ENCODE measurements around the gene RPRD1A. TPM values are rescaled to one million over a fixed set of nuclear protein-coding genes. Genes with fewer than 3 reads are reported as not detected.

The RPRD1A gene
- total and polyA plus RNA-seq, 7 donors = 24.9 to 67.1 (median 49.4) TPM

- Histone ChIP-seq H3K4me1 (no peaks in the 10 kb centered on the region), H3K27ac (no peak overlapping the region), H3K27me3 (ENCODE audit: insufficient read depth in 3 of 3, low read length in 2 of 3) (no peaks in the 10 kb centered on the region), H3K36me3 (ENCODE audit: insufficient read depth in 1 of 2, low read depth in 1 of 2) (no peaks in the 10 kb centered on the region), H3K9me3 (peaks cover 9% of the 10 kb centered on the region), H3K4me3 (no peak overlapping the region)
- DNase-seq (no peak), ATAC-seq (no peak)
- TF ChIP-seq CTCF (IDR thresholded peaks at IDR 0.05) = no peak
- intact Hi-C loops (cut with DNase I) = no loop called here
Observed at GRCh38 chr18:36050479-36050878, 16.9 kb downstream of the RPRD1A start.

- H3K4me3 ChIP-seq = no peak overlapping the region
- no peak for TF ChIP-seq CTCF (IDR thresholded peaks at IDR 0.05)
- no peak for ATAC-seq
- H3K9me3 ChIP-seq = peaks cover 9% of the 10 kb centered on the region
- H3K27ac ChIP-seq = no peak overlapping the region
- no peaks in the 10 kb centered on the region for H3K36me3 ChIP-seq (ENCODE audit: insufficient read depth in 1 of 2, low read depth in 1 of 2)
- DNase-seq = no peak
- H3K27me3 ChIP-seq (ENCODE audit: insufficient read depth in 3 of 3, low read length in 2 of 3) = no peaks in the 10 kb centered on the region
- intact Hi-C loops (cut with DNase I) = no loop called here
- no peaks in the 10 kb centered on the region for H3K4me1 ChIP-seq
Observed at GRCh38 chr18:36047521-36047920, 19.8 kb downstream of the RPRD1A start.

- H3K27me3 ChIP-seq (ENCODE audit: insufficient read depth in 3 of 3, low read length in 2 of 3) = no peaks in the 10 kb centered on the region
- no peak for DNase-seq
- H3K4me1 ChIP-seq = no peaks in the 10 kb centered on the region
- intact Hi-C loops (cut with DNase I) = no loop called here
- TF ChIP-seq CTCF (IDR thresholded peaks at IDR 0.05) = no peak
- H3K36me3 ChIP-seq (ENCODE audit: insufficient read depth in 1 of 2, low read depth in 1 of 2) = no peaks in the 10 kb centered on the region
- no peak overlapping the region for H3K27ac ChIP-seq
- WGBS, 3 donors = 95 to 100% (median 97%) methylated on average over 3 of the region's 3 CpGs
- peaks cover 8% of the 10 kb centered on the region for H3K9me3 ChIP-seq
- no peak for ATAC-seq
- no peak overlapping the region for H3K4me3 ChIP-seq
Observed at GRCh38 chr18:36046898-36047297, 20.5 kb downstream of the RPRD1A start.

GRCh38 chr18:36045241-36045991 lies 21.9 kb downstream of the RPRD1A start:
- Histone ChIP-seq H3K27ac (no peak overlapping the region), H3K36me3 (ENCODE audit: insufficient read depth in 1 of 2, low read depth in 1 of 2) (no peaks in the 10 kb centered on the region), H3K9me3 (no peaks in the 10 kb centered on the region), H3K27me3 (ENCODE audit: insufficient read depth in 3 of 3, low read length in 2 of 3) (no peaks in the 10 kb centered on the region), H3K4me1 (no peaks in the 10 kb centered on the region), H3K4me3 (no peak overlapping the region)
- WGBS, 3 donors = 63 to 82% (median 81%) methylated on average over 3 of the region's 3 CpGs
- intact Hi-C loops (cut with DNase I) = no loop called here
- ATAC-seq (no peak), DNase-seq (no peak)
- no peak for TF ChIP-seq CTCF (IDR thresholded peaks at IDR 0.05)

GRCh38 chr18:36043153-36043552 lies 24.2 kb downstream of the RPRD1A start:
- Histone ChIP-seq H3K4me1 (no peaks in the 10 kb centered on the region), H3K4me3 (no peak overlapping the region), H3K27ac (no peak overlapping the region), H3K9me3 (no peaks in the 10 kb centered on the region), H3K27me3 (ENCODE audit: insufficient read depth in 3 of 3, low read length in 2 of 3) (no peaks in the 10 kb centered on the region), H3K36me3 (ENCODE audit: insufficient read depth in 1 of 2, low read depth in 1 of 2) (no peaks in the 10 kb centered on the region)
- ATAC-seq (no peak), DNase-seq (no peak)
- 65 to 100% (median 98%) methylated on average over 1 of the region's 1 CpG for WGBS, 3 donors
- no peak for TF ChIP-seq CTCF (IDR thresholded peaks at IDR 0.05)
- intact Hi-C loops (cut with DNase I) = no loop called here
